ENCODE results near the gene SSR2. TPM values are rescaled to one million over a fixed set of nuclear protein-coding genes. Genes with fewer than 3 reads are reported as not detected.

The SSR2 gene
- total RNA-seq, 6 experiments from 2014 or later = 59.5 to 227 (median 103) TPM

GRCh38 chr1:155966750-155967149 lies 54.0 kb downstream of the SSR2 start:
- Histone ChIP-seq H3K9me3 (no peaks in the 10 kb centered on the region), H3K27ac (peak overlapping the region in 1 of 3 donors; percentile 51), H3K4me1 (peaks cover 0 to 15% (median 3%) of the 10 kb centered on the region in 4 donors), H3K4me3 (no peak overlapping the region), H3K27me3 (no peaks in the 10 kb centered on the region), H3K36me3 (peaks cover 0 to 27% (median 3%) of the 10 kb centered on the region in 4 donors)
- DNase-seq (no peak), ATAC-seq (no peak)
- intact Hi-C loops (cut with DNase I) = no loop called here
- TF ChIP-seq CTCF (IDR thresholded peaks at IDR 0.05) (no peak), POLR2A (IDR thresholded peaks at IDR 0.05) (no peak)
- WGBS (ENCODE audit: insufficient coverage, low coverage, low lambda C conversion rate, missing lambda C conversion rate) = 49% methylated on average over 4 of the region's 7 CpGs

GRCh38 chr1:155966135-155966534 lies 54.6 kb downstream of the SSR2 start:
- TF ChIP-seq POLR2A (IDR thresholded peaks at IDR 0.05) = no peak
- TF ChIP-seq CTCF (IDR thresholded peaks at IDR 0.05) = no peak
- WGBS (ENCODE audit: insufficient coverage, low coverage, low lambda C conversion rate, missing lambda C conversion rate) = 78% methylated on average over 3 of the region's 9 CpGs
- no peaks in the 10 kb centered on the region for H3K27me3 ChIP-seq
- peaks cover 0 to 12% (median 3%) of the 10 kb centered on the region in 4 donors for H3K4me1 ChIP-seq
- no peaks in the 10 kb centered on the region for H3K9me3 ChIP-seq
- ATAC-seq (no peak), DNase-seq (no peak)
- no peak overlapping the region for H3K27ac ChIP-seq
- peaks cover 0 to 27% (median 4%) of the 10 kb centered on the region in 4 donors for H3K36me3 ChIP-seq
- no peak overlapping the region for H3K4me3 ChIP-seq
- intact Hi-C loops (cut with DNase I) = no loop called here

GRCh38 chr1:155964193-155964592 lies 56.6 kb downstream of the SSR2 start:
- 86% methylated on average over 7 of the region's 7 CpGs for WGBS (ENCODE audit: insufficient coverage, low coverage, low lambda C conversion rate, missing lambda C conversion rate)
- ATAC-seq (no peak), DNase-seq (no peak)
- H3K9me3 ChIP-seq = no peaks in the 10 kb centered on the region
- peaks cover 0 to 12% (median 3%) of the 10 kb centered on the region in 4 donors for H3K4me1 ChIP-seq
- H3K27me3 ChIP-seq = no peaks in the 10 kb centered on the region
- H3K4me3 ChIP-seq = no peak overlapping the region
- intact Hi-C loops (cut with DNase I) = no loop called here
- H3K36me3 ChIP-seq = peaks cover 0 to 30% (median 4%) of the 10 kb centered on the region in 4 donors
- TF ChIP-seq CTCF (IDR thresholded peaks at IDR 0.05) (no peak), POLR2A (IDR thresholded peaks at IDR 0.05) (no peak)
- H3K27ac ChIP-seq = no peak overlapping the region

GRCh38 chr1:155962599-155963211 lies 58.0 kb downstream of the SSR2 start:
- TF ChIP-seq POLR2A (IDR thresholded peaks at IDR 0.05) (no peak), CTCF (IDR thresholded peaks at IDR 0.05) (no peak)
- peaks cover 0 to 34% (median 4%) of the 10 kb centered on the region in 4 donors for H3K36me3 ChIP-seq
- no peak overlapping the region for H3K27ac ChIP-seq
- intact Hi-C loops (cut with DNase I) = no loop called here
- 84% methylated on average over 5 of the region's 18 CpGs for WGBS (ENCODE audit: insufficient coverage, low coverage, low lambda C conversion rate, missing lambda C conversion rate)
- no peak overlapping the region for H3K4me3 ChIP-seq
- H3K27me3 ChIP-seq = no peaks in the 10 kb centered on the region
- peak in 1 of 3 donors; percentile 56 for DNase-seq
- H3K9me3 ChIP-seq = no peaks in the 10 kb centered on the region
- ATAC-seq = no peak
- peaks cover 0 to 6% (median 3%) of the 10 kb centered on the region in 4 donors for H3K4me1 ChIP-seq
